Activated naive CD4-positive, alpha-beta T cell treated with anti-CD3 and anti-CD28 coated beads, Interleukin-2, amount 50 U/mL, for 16 hours (primary cell): ENCODE measurements around the gene KRTAP1-5.
"Not testable (repeated sequence)": the region's sequence is repeated elsewhere in the genome, so short reads cannot be mapped to it uniquely, and the experiment has no call there.

Experiments used
- DNase-seq: peaks from one replicate; pipeline ENCODE4 v3.0.0-alpha.2; 2020

Gene KRTAP1-5

DNA sequence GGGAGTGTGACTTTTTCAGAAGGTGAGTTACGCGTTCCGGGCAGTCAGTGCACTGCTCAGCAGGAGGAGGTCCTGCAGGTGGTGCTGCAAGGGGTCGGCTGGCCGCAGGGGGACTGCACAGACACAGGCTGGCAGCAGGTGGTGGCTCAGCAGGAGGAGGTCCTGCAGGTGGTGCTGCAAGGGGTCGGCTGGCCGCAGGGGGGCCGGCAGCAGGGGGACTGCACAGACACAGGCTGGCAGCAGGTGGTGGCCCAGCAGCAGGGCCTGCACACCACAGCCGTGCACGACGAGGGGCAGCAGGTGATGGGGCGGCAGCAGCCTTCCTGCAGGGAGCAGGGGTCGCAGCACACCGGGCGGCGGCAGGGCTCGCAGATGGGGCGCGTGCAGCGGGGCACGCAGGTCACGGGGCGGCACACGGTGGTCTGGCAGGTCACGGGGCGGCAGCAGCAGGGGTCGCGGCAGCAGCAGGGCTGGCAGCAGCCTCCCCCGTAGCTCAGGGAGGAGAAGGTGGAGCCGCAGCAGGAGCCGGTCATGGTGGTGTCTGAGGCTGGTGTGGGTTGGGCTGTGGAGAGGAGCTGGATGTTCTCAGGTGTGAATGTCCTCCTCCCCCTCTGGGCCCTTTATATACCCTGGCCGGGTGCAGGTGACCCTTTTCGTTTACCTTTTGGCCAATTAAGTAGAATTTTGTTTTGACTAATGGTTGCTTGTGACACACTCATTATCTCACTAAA is 19.9 kb upstream of the KRTAP1-5 start, which contains the start of gene KRTAP2-1:
Gene KRTAP2-1, minus strand, starts transcription at position 582 of the 731 bp plus-strand sequence. Its CDS starts 49 bp downstream, at position 533.
- DNase-seq, result not testable (repeated sequence)

DNA sequence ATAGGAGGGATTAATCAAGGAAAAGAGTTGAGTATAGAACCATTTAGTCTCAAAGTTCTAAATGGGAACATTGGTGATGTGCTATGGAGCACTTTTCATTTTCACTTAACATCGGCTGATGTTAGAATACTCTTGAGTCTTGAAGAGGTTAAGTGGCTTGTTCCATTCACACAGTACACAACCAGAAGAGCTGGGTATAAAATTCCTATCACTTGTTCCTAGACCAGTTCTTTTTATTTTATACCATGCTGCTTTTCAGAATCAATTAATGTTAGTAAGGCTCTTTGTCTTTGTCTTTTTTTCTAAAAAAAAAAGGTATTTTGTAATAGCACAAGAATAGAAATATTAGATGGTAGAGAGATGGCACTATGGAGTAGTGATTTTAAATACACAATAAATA is 15.9 kb upstream of the KRTAP1-5 start:
- no peak for DNase-seq

DNA sequence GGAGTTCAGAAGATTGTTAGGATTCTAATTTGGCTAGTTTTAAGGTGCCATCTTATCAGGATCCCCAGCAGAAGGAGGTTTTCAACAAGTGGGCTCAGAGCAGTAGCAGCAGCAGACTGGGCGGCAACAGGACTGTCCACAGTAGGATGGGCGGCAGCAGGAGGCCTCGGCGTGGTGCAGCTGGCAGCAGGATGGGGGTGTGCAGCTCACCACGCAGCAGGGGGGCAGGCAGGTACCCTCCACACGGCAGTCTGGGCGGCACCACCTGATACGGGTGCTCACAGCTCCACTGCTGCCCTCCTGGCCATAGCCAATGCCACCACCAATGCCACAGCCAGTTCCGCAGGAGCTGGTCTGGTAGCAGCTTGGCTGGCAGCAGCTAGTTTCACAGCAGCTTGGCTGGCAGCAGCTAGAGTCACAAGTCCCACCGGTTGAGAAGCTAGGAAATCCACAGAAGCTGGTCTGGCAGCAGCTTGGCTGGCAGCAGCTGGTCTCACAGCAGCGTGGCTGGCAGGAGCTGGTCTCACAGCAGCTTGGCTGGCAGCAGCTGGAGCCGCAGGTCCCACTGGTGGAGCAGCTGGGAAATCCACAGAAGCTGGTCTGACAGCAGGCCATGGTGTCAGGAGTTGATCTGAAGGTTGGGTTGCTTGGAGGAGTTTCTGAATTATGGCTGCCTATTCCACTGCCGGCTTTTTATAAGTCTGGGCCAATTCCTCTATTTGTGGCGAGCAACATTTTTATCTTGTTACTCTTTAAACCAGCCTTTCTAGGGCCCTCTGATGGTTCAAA is 14.0 kb upstream of the KRTAP1-5 start, which contains the start of gene KRTAP1-1:
Gene KRTAP1-1, minus strand, starts transcription at position 668 of the 789 bp plus-strand sequence. Its CDS starts 53 bp downstream, at position 615.
- not testable (repeated sequence) for DNase-seq

DNA sequence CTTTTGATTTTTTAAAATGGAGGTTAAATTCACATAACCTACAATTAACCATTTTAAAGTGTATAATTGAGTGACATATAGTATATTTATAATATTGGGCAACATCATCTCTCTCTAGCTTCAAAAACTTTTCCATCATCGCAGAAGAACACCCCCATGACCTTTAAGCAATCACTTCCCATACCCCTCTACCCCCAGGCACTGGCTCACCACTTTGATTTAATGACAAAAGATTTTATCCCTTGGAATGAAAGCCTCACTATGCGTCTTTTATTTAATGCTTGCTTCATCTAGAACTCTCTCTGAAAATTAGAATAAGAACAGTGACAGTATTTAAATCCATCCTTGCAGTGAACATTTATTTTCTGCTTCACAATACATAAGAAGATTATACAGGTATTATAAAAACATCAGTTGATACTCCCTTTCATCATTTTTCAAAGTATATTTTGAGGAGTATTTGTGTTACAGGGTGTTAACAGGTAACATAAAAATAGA is 10.9 kb upstream of the KRTAP1-5 start:
- DNase-seq, result no peak

DNA sequence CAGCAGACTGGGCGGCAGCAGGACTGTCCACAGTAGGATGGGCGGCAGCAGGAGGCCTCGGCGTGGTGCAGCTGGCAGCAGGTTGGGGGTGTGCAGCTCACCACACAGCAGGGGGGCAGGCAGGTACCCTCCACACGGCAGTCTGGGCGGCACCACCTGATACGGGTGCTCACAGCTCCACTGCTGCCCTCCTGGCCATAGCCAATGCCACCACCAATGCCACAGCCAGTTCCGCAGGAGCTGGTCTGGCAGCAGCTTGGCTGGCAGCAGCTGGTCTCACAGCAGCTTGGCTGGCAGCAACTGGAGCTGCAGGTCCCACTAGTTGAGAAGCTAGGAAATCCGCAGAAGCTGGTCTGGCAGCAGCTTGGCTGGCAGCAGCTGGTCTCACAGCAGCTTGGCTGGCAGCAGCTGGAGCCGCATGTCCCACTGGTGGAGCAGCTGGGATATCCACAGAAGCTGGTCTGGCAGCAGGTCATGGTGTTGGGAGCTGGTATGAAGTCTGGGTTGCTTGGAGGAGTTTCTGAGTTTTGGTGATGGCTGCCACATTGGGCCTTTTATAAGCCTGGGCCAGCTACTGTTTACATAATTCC is 7.4 kb upstream of the KRTAP1-5 start, which contains the start of gene KRTAP1-3:
Gene KRTAP1-3, minus strand, starts transcription at position 529 of the 590 bp plus-strand sequence. Its CDS starts 53 bp downstream, at position 476.
- DNase-seq, result not testable (repeated sequence)

DNA sequence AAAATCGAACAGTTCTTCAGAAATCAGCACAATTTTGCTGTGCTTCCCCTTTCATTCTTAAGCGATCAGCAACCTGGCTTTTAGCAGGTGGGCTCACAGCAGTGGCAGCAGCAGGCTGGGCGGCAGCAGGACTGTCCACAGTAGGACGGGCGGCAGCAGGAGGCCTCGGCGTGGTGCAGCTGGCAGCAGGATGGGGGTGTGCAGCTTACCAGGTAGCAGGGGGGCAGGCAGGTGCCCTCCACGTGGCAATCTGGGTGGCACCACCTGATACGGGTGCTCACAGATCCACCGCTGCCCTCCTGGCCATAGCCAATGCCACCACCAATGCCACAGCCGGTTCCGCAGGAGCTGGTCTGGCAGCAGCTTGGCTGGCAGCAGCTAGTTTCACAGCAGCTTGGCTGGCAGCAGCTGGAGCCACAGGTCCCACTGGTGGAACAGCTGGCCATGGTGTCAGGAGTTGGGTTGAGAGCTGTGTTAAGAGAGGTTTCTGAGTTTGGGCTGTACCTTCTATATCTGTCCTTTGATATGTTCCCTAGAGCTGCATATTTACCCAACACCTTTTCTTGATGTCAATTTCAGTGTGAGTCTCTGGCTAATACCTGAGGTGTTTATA is 2.7 kb upstream of the KRTAP1-5 start, which contains the start of gene KRTAP1-4:
Gene KRTAP1-4, minus strand, starts transcription at position 563 of the 613 bp plus-strand sequence. Its CDS starts 117 bp downstream, at position 446.
- DNase-seq, result no peak

DNA sequence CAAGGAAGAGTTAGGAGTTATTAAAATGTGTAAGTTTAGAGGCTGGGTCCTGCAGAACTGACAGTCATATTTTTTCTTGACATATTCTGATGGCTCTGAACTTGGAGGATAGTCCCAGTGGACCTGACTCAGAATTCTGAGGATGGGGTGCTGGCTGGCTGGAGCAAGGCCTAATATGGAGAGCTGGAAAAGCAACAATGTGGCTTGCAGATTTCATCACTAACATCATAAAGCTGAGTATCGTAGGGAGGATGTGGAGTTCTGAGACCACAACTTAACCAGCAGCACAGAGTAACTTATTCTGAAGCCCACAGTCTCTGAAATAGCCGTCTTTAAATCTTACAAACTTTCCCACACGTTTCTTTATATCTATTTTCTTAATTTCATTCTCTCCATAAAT is 2.3 kb downstream of the KRTAP1-5 start:
- no peak for DNase-seq

DNA sequence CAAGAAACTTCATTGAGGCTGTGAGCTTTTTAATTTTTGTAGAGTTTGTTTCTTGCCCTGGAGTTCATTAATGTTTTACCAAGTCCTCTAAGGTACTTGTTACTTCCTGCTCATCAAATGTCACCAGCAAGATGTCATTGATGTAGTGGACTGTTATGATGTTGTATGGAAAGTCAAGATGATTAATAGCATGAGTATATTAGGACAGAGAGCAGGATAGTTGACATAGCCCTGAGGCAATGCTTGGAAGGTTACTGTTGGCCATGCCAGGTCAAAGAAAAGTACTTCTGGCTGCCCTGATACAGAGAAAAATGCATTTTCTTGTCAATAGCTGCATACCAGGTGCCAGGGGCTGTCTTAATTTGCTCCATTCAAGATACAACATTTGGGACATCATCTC is 6.7 kb downstream of the KRTAP1-5 start:
- no peak for DNase-seq

DNA sequence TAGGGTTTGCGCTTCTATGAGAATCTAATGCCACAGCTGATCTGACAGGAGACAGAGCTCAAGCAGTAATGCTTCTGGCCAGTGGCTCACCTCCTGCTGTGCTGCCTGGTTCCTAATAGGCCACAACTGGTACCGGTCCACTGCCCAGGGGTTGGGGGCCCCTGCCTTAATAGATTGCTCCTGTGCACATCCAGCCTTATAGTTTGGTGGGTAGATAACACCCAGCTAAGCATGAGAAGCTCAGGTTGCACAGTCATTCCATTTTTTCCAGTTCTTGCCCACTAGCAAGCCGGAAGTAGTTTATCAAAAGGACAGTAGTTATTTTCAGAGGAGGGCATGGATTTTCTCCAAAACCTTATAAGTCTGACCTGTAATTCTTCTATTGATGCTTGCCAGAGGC is 7.6 kb downstream of the KRTAP1-5 start:
- DNase-seq, result no peak

DNA sequence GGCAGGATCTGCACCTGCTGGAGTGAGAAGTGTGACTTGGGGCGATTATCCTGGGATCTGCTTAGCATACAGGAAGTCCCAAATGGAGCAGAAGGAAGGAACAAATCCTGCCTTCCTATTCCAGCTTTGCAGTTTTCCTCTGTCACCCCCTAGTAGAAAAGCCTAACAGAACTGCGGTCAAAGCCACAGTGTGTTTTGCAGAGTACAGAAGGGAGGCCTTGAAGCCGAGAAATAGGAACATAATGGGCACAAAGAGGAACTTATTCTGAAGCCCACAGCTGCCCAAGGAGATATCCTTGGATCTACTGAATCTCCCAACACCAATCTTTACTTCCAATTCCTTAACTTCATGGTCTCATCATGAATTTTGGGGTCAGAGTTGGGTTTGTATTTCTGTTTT is 8.5 kb downstream of the KRTAP1-5 start:
- DNase-seq, result no peak

DNA sequence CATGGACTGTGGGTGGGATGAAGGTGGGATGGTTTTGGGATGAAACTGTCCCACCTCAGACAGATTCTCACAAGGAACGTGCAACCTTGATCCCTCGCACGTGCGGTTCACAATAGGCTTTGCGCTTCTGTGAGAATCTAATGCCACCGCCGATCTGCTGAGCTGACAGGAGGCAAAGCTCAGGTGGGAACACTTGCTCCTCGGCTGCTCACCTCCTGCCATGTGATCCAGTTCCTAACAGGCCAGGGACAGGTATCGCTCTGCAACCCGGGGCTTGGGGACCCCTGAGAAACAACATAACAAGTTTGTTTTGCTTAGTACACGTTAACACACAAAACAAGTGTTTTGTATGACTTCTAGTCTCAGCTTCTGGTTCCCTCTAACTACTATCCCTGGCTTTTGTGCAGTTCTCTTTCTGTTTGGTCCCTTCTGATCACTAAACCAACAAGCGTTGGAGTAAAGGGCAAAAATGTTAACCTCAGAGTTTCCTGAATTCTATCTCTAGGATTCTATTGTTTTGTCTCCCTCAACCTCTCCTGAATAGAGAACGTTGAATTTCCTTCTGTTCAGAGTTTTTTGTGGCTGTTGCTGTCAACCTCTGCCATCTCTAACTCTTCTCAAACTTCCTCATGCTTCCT is 10.3 kb downstream of the KRTAP1-5 start:
- no peak for DNase-seq

DNA sequence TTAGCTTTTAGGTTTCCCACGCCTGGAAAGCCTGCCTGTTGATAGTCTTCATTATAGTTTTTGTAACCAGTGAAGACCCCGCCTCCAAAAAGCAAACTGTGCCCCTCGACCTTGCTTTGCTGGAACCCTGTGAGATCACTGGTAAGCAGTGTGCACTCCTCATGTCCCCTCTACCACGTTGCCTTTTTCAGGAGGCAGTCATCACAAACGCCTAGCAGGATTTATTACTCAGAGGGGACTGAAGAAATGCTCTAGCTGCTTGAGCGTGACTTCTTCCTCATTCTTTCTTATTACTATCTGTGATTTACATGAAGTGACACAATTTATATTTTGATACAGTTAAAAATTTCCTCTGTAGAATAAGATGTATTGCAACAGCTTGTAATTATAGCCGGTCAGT is 11.6 kb downstream of the KRTAP1-5 start:
- DNase-seq, result no peak

DNA sequence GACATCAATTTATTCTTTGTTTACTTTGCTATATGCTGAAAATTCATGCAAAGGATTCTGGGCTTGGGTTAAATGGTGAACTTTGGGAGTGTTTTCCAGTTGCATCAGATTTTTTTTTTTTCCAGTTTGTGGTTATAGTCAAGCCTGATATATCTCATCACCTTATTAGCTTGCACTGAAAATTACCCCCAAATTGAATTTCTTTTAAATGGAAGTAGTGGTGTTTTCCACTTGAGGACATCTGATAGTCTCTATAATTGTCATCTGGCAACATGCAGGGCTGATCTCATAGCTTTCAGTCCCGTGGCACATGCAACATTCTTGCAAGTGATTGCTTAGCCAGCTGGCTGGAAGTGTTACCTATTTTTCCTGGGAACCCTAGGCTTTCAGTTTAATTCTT is 13.4 kb downstream of the KRTAP1-5 start:
- DNase-seq, result no peak

DNA sequence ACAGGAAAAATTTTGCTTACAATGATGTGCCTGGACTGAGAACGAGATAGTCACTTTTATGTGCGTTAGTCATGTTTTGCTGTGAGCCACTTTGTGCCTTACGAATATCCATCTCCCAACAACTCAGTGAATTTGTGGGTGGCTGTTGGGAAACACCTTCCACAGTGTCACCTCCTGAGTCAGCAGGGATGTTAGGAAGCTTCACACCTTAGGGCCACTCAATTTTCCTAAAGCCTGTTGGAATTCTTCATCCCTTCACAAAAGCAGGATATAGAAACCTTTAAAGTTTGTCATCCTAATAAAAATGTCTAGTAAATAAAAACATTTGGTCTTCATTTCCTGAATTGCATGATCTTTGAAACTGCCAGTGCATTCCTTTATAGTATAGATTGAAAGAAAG is 13.8 kb downstream of the KRTAP1-5 start:
- DNase-seq, result no peak

DNA sequence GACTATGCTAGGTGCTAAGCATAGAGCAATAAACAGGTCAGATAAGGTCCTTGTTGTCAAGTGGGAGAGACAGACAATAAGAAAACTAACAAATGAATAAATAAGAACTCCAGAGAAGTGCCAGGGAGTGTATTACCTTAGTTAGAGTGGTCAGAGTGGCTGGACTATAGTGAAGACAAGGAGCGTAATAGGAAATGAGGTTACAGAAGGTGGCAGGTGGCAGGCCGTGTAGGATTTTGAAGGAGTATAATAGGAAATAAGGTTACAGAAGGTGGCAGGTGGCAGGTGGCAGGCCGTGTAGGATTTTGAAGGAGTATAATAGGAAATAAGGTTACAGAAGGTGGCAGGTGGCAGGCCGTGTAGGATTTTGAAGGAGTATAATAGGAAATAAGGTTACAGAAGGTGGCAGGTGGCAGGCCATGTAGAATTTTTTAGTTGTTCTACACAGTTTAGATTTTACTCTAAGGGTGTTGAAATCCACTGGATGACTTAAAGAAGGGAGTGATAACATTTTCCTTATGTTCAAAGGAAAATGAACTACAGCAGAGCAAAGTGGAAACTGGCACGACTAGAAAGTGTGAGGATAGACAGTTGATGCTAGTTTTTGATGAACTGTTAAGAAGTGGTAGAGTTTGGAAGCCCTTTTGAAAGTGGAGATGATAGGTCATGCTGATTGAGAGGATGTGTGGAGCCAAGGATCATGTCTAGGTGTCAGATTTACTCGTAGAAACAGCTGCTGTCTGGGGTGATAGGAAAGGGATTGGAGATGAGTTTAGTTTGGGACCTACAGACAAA is 14.5 kb downstream of the KRTAP1-5 start:
- DNase-seq, result no peak

DNA sequence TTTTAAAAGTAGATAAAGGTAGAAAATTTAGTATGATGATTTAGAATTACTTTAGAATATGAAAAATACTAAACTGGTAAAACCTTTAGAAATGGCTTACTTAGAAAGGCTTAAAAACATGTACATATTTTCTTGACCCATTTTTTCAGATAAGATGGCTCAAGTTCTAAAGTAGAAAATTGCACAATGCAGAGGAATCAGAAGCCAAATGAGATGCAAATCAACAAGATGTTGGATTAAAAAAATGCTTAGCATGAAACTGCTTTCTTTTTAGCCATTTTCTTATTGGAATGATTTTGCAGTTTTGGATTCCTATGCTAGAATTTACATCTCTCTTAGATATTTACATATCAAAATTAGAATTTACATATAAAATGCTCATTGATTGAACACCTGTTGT is 16.6 kb downstream of the KRTAP1-5 start:
- no peak for DNase-seq

DNA sequence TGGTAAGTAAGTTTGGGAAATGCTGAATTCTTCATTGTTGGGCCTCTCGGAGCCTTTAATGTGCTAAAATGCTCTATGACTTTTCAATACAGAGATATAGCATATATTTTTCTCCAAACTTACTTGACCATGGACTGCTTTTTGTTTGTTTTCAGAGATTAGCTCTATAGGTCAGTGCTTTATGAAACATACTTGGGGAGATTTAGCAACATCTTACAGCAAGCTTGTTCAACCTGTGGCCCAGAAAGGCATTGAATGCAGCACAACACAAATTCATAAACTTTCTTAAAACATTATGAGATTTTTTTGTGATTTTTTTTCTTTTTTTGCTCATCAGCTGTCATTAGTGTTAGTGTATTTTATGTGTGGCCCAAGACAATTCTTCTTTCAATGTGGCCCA is 17.1 kb downstream of the KRTAP1-5 start:
- DNase-seq, result no peak

DNA sequence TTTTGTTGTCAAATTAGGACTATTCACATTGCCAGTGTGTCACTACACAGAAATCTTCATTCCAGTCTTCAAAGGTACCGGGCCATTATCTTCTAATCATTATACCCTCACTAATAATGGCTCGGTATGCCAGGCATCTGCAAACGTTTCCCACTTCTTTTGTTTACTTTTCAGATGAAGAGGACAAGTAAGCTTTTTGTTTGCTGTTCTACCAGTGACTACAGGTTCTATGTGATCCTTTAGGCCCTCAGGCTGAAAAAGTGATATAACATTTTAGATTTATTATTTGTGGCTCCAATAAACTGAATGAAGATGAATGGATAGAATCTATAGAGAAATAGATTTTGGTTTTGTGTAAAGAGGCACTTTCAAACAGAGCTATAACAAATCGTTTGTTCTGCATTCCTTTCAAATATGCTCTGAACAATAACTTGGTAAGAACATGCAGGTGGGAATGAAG is 17.7 kb downstream of the KRTAP1-5 start:
- no peak for DNase-seq

DNA sequence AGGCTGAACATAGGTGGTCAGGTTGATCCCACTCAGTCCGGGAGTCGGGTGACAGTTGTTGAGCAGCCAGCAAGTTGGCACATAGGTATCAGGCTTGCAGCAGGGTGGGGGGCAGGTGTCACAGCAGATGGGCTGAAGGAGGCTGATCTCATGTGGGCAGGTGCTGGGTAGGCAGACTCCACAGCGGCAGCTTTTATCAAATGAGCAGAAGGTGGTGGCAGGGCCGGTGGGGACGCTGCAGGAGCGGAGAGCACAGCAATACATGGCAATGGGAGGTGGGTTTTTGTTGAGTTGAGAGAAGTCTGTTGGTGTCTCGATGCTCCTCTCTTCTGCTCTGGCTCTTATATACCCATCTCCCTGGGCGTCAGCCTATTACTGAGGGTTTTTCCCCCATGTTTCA is 18.2 kb downstream of the KRTAP1-5 start, which contains the start of gene KRTAP3-1:
Gene KRTAP3-1, minus strand, starts transcription at position 318 of the 400 bp plus-strand sequence. Its CDS starts 54 bp downstream, at position 264.
- no peak for DNase-seq

DNA sequence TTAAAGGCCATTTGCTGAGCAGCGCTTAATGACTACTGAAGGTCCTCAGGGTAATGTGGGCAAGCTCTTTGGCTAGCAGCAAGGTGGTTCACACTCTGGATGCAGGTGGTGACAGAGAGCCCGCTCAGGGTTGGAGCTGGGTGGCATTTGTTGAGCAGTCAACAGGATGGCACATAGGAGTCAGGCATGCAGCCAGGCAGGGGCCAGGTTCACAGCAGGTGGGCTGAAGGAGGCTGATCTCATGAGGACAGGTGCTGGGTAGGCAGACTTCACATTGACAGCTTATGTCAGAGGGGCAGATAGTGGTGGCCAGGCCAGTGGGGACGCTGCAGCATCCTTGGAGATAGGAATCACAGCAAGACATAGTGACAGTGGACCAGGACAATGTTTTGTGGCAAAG is 22.6 kb downstream of the KRTAP1-5 start:
- DNase-seq, result no peak

DNA sequence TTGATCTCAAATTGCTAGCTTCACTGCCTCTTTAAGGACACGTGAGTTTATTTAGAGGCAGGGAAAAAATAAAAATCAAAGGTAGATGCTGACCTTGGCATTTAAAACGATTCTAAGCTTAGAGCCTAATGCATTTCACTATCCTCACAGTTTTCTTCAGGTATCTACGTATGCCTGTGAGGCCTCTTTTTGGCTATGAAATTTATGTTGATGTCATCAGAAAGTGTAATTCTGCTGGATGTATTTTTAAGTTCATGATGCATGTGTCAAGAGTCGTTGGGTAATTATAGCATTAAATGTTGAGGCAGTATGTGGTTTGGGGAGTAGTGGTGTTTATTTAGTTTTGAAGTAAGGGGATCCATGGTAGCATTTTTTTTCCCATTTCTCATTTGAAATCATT is 23.1 kb downstream of the KRTAP1-5 start:
- DNase-seq, result no peak
